Type B pancreatic cell (in vitro differentiated cells): ENCODE measurements around the gene ARL14EP. TPM values are rescaled to one million over a fixed set of nuclear protein-coding genes. Genes with fewer than 3 reads are reported as not detected.

Experiments
- DNase-seq: peaks from one replicate; pipeline ENCODE4 v3.0.0; 2021; ENCODE audit warnings: mixed read lengths; ENCODE audit not compliant: unreplicated experiment; ENCODE audit errors: extremely low spot score
- H3K27ac Mint-ChIP-seq: 2 replicates; pipeline ENCODE4 v1.8.0; 2021; ENCODE audit warnings: mild to moderate bottlenecking, mixed read lengths
- H3K27me3 Mint-ChIP-seq: 2 replicates; pipeline ENCODE4 v1.8.0; 2021; ENCODE audit warnings: mixed read lengths
- H3K36me3 Mint-ChIP-seq: 2 replicates; pipeline ENCODE4 v1.8.0; 2021; ENCODE audit warnings: mixed read lengths
- H3K4me1 Mint-ChIP-seq: one replicate; pipeline ENCODE4 v1.8.0; 2021; ENCODE audit warnings: mixed read lengths; ENCODE audit not compliant: unreplicated experiment
- H3K4me3 Mint-ChIP-seq: 2 replicates; pipeline ENCODE4 v1.8.0; 2021; ENCODE audit warnings: mild to moderate bottlenecking, mixed read lengths
- H3K9me3 Mint-ChIP-seq: 2 replicates; pipeline ENCODE4 v1.8.0; 2021; ENCODE audit warnings: mixed read lengths
- total RNA-seq: library from RNA; stranded (reverse); gene quantifications from 2 replicates; pipeline ENCODE4 v1.2.1, GENCODE V29; 2021; ENCODE audit warnings: low replicate concordance
- TF ChIP-seq, protein P1 (sequence below): fragments of 200-600 bp; sonication (generic); conservative IDR thresholded peaks from 2 replicates; pipeline ENCODE4 v1.5.0; 2021; ENCODE audit warnings: antibody characterized with exemption, mild to moderate bottlenecking

ARL14EP gene
- total RNA-seq, 1 donor from 2014 or later = 34.5 TPM

DNA sequence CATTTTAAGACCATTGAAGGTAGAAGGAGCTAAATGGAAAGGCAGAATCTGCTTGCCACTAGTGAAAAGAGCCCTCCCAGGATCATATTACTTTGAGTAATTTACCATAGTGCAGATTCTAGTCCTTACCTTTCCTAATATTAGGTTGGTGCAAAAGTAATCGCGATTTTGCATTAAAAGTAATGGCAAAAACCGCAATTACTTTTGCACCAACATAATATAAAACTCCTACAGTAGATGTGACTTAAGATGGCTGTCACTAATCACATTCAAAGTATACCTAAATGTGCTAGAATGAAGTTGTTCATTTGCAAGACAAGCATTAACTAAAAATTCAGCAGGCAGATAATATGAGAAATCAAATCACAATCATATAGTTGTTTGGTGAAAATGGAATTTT lies 38.1 kb upstream of the ARL14EP start:
- H3K27me3 Mint-ChIP-seq = no peaks in the 10 kb centered on the region
- no peaks in the 10 kb centered on the region for H3K9me3 Mint-ChIP-seq
- H3K4me3 Mint-ChIP-seq = no peak overlapping the region
- no peak for DNase-seq
- peaks cover 5% of the 10 kb centered on the region for H3K4me1 Mint-ChIP-seq
- no peaks in the 10 kb centered on the region for H3K36me3 Mint-ChIP-seq
- no peak overlapping the region for H3K27ac Mint-ChIP-seq
- TF ChIP-seq, protein P1, sequence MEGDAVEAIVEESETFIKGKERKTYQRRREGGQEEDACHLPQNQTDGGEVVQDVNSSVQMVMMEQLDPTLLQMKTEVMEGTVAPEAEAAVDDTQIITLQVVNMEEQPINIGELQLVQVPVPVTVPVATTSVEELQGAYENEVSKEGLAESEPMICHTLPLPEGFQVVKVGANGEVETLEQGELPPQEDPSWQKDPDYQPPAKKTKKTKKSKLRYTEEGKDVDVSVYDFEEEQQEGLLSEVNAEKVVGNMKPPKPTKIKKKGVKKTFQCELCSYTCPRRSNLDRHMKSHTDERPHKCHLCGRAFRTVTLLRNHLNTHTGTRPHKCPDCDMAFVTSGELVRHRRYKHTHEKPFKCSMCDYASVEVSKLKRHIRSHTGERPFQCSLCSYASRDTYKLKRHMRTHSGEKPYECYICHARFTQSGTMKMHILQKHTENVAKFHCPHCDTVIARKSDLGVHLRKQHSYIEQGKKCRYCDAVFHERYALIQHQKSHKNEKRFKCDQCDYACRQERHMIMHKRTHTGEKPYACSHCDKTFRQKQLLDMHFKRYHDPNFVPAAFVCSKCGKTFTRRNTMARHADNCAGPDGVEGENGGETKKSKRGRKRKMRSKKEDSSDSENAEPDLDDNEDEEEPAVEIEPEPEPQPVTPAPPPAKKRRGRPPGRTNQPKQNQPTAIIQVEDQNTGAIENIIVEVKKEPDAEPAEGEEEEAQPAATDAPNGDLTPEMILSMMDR = no peak

DNA sequence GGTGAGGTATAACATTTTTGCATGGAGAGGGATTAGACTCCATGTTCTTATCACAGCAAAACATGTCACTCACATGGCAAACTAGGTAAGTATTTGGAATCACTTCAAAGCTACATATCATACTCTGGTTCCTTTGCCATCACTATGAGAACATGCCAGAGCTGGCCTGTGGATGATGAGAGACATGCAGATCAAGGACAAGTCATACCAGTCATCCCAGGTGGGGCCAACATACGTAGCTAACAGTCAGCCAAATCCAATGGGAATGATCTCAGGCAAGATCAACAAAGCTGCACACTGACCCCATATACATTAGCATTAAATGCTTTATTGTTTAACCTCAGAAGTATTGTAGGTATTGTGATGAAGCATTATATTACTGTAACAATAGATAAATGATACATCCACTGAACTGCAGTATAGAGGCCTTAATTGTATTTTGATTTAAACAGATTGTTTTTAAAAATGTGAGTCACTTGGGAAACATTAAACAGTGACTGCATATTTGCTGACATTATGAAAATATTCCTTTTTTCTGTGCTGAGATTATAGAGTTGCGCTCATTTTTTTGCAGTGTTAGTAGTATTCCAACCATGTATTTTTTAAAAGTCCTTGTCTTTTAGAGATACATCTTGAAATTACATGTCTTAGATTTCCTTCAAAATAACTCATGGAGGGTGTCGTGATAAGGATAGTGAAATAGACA lies 37.3 kb upstream of the ARL14EP start:
- DNase-seq = no peak
- Mint-ChIP-seq H3K27ac (no peak overlapping the region), H3K9me3 (no peaks in the 10 kb centered on the region), H3K4me3 (no peak overlapping the region), H3K27me3 (no peaks in the 10 kb centered on the region), H3K36me3 (no peaks in the 10 kb centered on the region), H3K4me1 (peaks cover 5% of the 10 kb centered on the region)
- TF ChIP-seq, protein P1 = no peak

DNA sequence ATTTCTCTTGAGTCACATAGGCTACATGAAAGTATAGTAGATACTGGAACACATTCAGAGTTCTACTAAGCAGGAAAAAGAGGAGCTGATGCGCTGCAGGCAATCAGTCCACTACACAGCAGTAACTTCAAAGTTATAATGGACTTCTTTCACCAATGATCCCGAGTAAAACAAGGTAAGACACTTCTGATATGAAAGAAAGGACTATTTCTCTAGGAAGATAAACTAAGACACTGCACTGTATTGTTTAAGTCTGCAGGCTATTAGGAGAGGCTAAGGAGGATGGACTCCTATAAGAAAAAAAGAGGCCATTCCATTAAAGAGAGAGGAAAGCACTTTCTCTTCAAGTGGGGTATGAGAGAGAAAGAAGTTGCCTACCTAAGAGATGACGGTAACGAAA lies 31.6 kb upstream of the ARL14EP start:
- Mint-ChIP-seq H3K27me3 (no peaks in the 10 kb centered on the region), H3K4me1 (peaks cover 5% of the 10 kb centered on the region), H3K4me3 (no peak overlapping the region), H3K27ac (no peak overlapping the region), H3K9me3 (no peaks in the 10 kb centered on the region), H3K36me3 (no peaks in the 10 kb centered on the region)
- DNase-seq = no peak
- TF ChIP-seq, protein P1 = no peak

DNA sequence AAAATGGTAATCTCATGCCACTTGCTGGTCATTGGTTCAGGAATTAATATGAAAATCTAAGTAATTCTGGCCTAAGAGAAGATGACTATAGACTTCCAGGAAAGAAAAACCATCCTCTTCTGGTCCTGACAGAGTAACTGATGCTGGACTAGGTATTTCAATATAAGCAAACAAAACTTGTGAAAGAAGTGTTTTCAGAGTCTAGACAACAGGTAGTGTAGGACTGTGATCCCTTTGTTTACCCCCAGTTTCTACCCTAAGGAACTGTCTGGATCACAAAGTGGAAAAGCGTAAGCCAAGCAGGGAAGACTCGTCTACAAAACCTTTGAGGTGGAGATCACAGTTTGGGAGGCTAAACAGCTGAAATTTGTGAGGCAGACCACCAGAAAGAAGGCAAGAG lies 30.4 kb upstream of the ARL14EP start:
- H3K4me3 Mint-ChIP-seq = no peak overlapping the region
- TF ChIP-seq, protein P1 = no peak
- no peaks in the 10 kb centered on the region for H3K27me3 Mint-ChIP-seq
- H3K36me3 Mint-ChIP-seq = no peaks in the 10 kb centered on the region
- H3K27ac Mint-ChIP-seq = no peak overlapping the region
- no peak for DNase-seq
- H3K9me3 Mint-ChIP-seq = no peaks in the 10 kb centered on the region
- no peaks in the 10 kb centered on the region for H3K4me1 Mint-ChIP-seq

DNA sequence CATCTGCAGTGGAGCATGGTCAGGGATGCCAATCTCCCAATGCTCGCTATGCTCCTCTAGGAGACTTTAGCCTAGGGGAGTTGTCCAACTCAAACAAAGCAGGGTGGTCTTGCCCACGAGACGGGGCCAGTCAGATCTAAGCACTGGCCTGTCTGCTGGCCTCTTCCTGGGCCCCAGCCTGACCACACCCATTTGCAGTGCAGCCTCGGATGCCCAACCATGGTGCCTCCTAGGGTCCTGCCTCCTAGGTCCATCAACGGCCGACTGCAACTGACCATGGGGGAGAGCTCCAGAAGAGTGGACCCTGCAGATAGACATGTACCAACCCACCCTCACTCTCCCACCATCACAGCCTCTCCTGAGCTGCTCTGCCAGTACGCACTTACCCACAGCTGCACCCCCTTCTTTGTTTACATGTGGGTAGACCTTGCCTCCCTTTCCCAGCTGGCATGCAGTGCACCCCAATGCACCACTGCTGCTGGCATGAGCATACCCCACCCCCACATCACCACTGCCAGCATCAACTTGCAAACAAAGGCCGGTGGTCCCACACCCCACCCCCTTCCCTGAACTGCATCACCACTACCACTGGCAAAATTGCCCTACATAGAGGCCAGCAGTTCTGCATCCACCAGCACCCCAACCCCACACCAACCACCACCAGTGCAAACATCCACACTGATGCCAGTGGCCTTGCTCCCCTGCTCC lies 27.6 kb upstream of the ARL14EP start:
- no peak for DNase-seq
- H3K4me1 Mint-ChIP-seq = no peaks in the 10 kb centered on the region
- H3K27ac Mint-ChIP-seq = no peak overlapping the region
- H3K27me3 Mint-ChIP-seq = no peaks in the 10 kb centered on the region
- no peak overlapping the region for H3K4me3 Mint-ChIP-seq
- no peaks in the 10 kb centered on the region for H3K36me3 Mint-ChIP-seq
- H3K9me3 Mint-ChIP-seq = peaks cover 4% of the 10 kb centered on the region
- TF ChIP-seq, protein P1 = no peak
